GM23248 (cell line): ENCODE results near the gene PES1.

ENCODE experiments used
- EZH2 ChIP-seq: fragments of 200-600 bp; sonication (generic); IDR thresholded peaks from 2 replicates; pipeline ENCODE4 v1.6.1; 2018; ENCODE audit warnings: antibody characterized with exemption, mild to moderate bottlenecking; ENCODE audit not compliant: insufficient read depth, poor library complexity, severe bottlenecking
- EZH2phosphoT487 ChIP-seq: fragments of 200-600 bp; sonication (generic); IDR thresholded peaks from 2 replicates; pipeline ENCODE4 v1.6.1; 2018; ENCODE audit warnings: antibody characterized with exemption, moderate library complexity, mild to moderate bottlenecking, low read depth; ENCODE audit not compliant: insufficient read depth

DNA sequence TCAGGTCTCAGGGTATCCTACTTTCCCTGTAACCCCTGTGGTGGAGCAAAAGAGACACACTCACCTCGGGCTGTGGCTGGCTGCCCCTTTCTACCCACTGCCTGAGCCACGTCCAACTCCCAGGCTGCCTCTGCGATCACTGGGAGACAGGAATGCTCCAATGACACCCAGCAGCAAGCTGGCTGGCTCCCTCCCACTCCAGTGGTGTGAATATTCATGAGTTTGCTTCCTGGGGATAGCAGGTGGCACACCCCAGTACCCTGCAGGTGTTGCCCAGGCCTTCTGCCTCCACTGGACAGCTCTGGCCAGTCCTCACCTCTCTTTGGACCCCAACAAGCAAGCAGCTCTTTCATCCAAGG lies 27.0 kb downstream of the PES1 start:
- no peak for TF ChIP-seq EZH2
- no peak for TF ChIP-seq EZH2phosphoT487
